Measurements from ENCODE around the gene AQP2.

- TF ChIP-seq CTCF (IDR thresholded peaks at IDR 0.05; ENCODE audit: poor library complexity) (no peak), EZH2 (IDR thresholded peaks at IDR 0.05; ENCODE audit: borderline replicate concordance) (no peak)
Measured at GRCh38 chr12:49929581-49929980, 21.0 kb upstream of the AQP2 start.

Measured in hepatocyte (in vitro differentiated cells).